Esophagus (tissue), 2 donors: ENCODE measurements around the gene TFRC. TPM values are rescaled to one million over a fixed set of nuclear protein-coding genes. Genes with fewer than 3 reads are reported as not detected.
"Not testable (repeated sequence)": the region's sequence is repeated elsewhere in the genome, so short reads cannot be mapped to it uniquely, and the experiment has no call there.

Experiments used
- H3K27ac ChIP-seq, 2 donors: one replicate each; pipeline ENCODE4 v1.5.1; 2013; ENCODE audit warnings: low read depth in 2 of 2, mild to moderate bottlenecking in 2 of 2, inconsistent platforms in 1 of 2, low read length in 1 of 2, moderate library complexity in 1 of 2
- H3K27me3 ChIP-seq, 2 donors: one replicate each; pipeline ENCODE4 v1.6.1; 2013; ENCODE audit warnings: low read length in 2 of 2, control low read depth in 1 of 2, mild to moderate bottlenecking in 1 of 2; ENCODE audit not compliant: insufficient read depth in 2 of 2, control insufficient read depth in 1 of 2
- H3K36me3 ChIP-seq, 2 donors: one replicate each; pipeline ENCODE4 v1.6.1; 2013; ENCODE audit warnings: low read length in 1 of 2; ENCODE audit not compliant: control insufficient read depth in 2 of 2, insufficient read depth in 2 of 2
- H3K4me1 ChIP-seq, 2 donors: one replicate each; pipeline ENCODE4 v1.6.1; 2013; ENCODE audit warnings: low read length in 1 of 2; ENCODE audit not compliant: control insufficient read depth in 2 of 2, insufficient read depth in 2 of 2
- H3K4me3 ChIP-seq, 2 donors: one replicate each; pipeline ENCODE4 v1.5.1; 2013; ENCODE audit warnings: low read length in 2 of 2, mild to moderate bottlenecking in 2 of 2, low read depth in 1 of 2, moderate library complexity in 1 of 2
- H3K9me3 ChIP-seq, 2 donors: one replicate each; pipeline ENCODE4 v1.6.1; 2013; ENCODE audit warnings: mild to moderate bottlenecking in 2 of 2, low read depth in 1 of 2, low read length in 1 of 2, moderate library complexity in 1 of 2; ENCODE audit not compliant: control insufficient read depth in 2 of 2, insufficient read depth in 1 of 2
- WGBS, 2 donors: extraction: QIAGEN DNeasy Blood & Tissue Kit; methylation state at CpG; one replicate each; pipeline ENCODE4 v1.1.7; 2013; 5-methylcytosine and 5-hydroxymethylcytosine counted together
- polyA plus RNA-seq, 2 donors: library from polyadenylated mRNA; stranded (reverse); fragments of 200-250 nt; gene quantifications; one replicate each; pipeline ENCODE4 v1.2.3, GENCODE V29; 2013
- donor health status: healthy with polysubstance abuse.
- donor health status: Bipolar disorder and iron deficiency.

TFRC gene
- polyA plus RNA-seq, 2 donors, result 20.8 to 32.5 TPM

- Histone ChIP-seq H3K36me3 (peaks cover 16 to 25% of the 10 kb centered on the region in 2 donors), H3K27ac (no peak overlapping the region), H3K4me1 (no peaks in the 10 kb centered on the region), H3K9me3 (no peaks in the 10 kb centered on the region), H3K4me3 (no peak overlapping the region), H3K27me3 (no peaks in the 10 kb centered on the region)
- 92 to 94% methylated on average over 6 of the region's 6 CpGs for WGBS, 2 donors
Measured at GRCh38 chr3:196051282-196052076, 30.4 kb downstream of the TFRC start.

- H3K9me3 ChIP-seq, result no peaks in the 10 kb centered on the region
- H3K4me3 ChIP-seq, result no peak overlapping the region
- 89 to 90% methylated on average over 3 of the region's 3 CpGs for WGBS, 2 donors
- H3K27me3 ChIP-seq, result no peaks in the 10 kb centered on the region
- peaks cover 13 to 19% of the 10 kb centered on the region in 2 donors for H3K36me3 ChIP-seq
- no peaks in the 10 kb centered on the region for H3K4me1 ChIP-seq
- H3K27ac ChIP-seq, result no peak overlapping the region
Measured at GRCh38 chr3:196050597-196050996, 31.3 kb downstream of the TFRC start.

GRCh38 chr3:196049653-196050052 lies 32.2 kb downstream of the TFRC start:
- no peak overlapping the region for H3K27ac ChIP-seq
- H3K27me3 ChIP-seq, result no peaks in the 10 kb centered on the region
- H3K36me3 ChIP-seq, result peaks cover 6 to 12% of the 10 kb centered on the region in 2 donors
- H3K9me3 ChIP-seq, result peaks cover 0 to 2% of the 10 kb centered on the region in 2 donors
- no peaks in the 10 kb centered on the region for H3K4me1 ChIP-seq
- H3K4me3 ChIP-seq, result no peak overlapping the region
- WGBS, 2 donors, result 71 to 79% methylated on average over 11 of the region's 11 CpGs

GRCh38 chr3:196048922-196049598 lies 32.8 kb downstream of the TFRC start:
- H3K36me3 ChIP-seq, result peaks cover 4 to 11% of the 10 kb centered on the region in 2 donors
- H3K9me3 ChIP-seq, result peaks cover 0 to 2% of the 10 kb centered on the region in 2 donors
- H3K27ac ChIP-seq, result no peak overlapping the region
- H3K27me3 ChIP-seq, result no peaks in the 10 kb centered on the region
- WGBS, 2 donors, result 87 to 88% methylated on average over 9 of the region's 9 CpGs
- H3K4me3 ChIP-seq, result no peak overlapping the region
- no peaks in the 10 kb centered on the region for H3K4me1 ChIP-seq

- Histone ChIP-seq H3K4me3 (no peak overlapping the region), H3K27me3 (no peaks in the 10 kb centered on the region), H3K4me1 (no peaks in the 10 kb centered on the region), H3K27ac (no peak overlapping the region), H3K9me3 (peaks cover 0 to 2% of the 10 kb centered on the region in 2 donors), H3K36me3 (peaks cover 4 to 11% of the 10 kb centered on the region in 2 donors)
- 80 to 86% methylated on average over 11 of the region's 11 CpGs for WGBS, 2 donors
Measured at GRCh38 chr3:196047391-196048030, 34.4 kb downstream of the TFRC start.

- WGBS, 2 donors, result 97% methylated on average over 27 of the region's 27 CpGs
- Histone ChIP-seq H3K9me3 (peaks cover 0 to 2% of the 10 kb centered on the region in 2 donors), H3K36me3 (peaks cover 0 to 5% of the 10 kb centered on the region in 2 donors), H3K4me1 (no peaks in the 10 kb centered on the region), H3K4me3 (no peak overlapping the region), H3K27ac (no peak overlapping the region), H3K27me3 (no peaks in the 10 kb centered on the region)
Measured at GRCh38 chr3:196044513-196044912, 37.4 kb downstream of the TFRC start.

- Histone ChIP-seq H3K4me3 (no peak overlapping the region), H3K4me1 (no peaks in the 10 kb centered on the region), H3K9me3 (peaks cover 0 to 2% of the 10 kb centered on the region in 2 donors), H3K27me3 (no peaks in the 10 kb centered on the region), H3K27ac (no peak overlapping the region), H3K36me3 (peaks cover 0 to 3% of the 10 kb centered on the region in 2 donors)
- WGBS, 2 donors, result 90 to 93% methylated on average over 6 of the region's 6 CpGs
Measured at GRCh38 chr3:196042673-196043072, 39.2 kb downstream of the TFRC start.

- Histone ChIP-seq H3K27ac (no peak overlapping the region), H3K27me3 (no peaks in the 10 kb centered on the region), H3K4me1 (no peaks in the 10 kb centered on the region), H3K4me3 (no peak overlapping the region), H3K36me3 (no peaks in the 10 kb centered on the region), H3K9me3 (no peaks in the 10 kb centered on the region)
- 89 to 97% methylated on average over 2 of the region's 2 CpGs for WGBS, 2 donors
Measured at GRCh38 chr3:196039359-196039758, 42.5 kb downstream of the TFRC start.

- not testable (repeated sequence) for H3K4me1 ChIP-seq, H3K36me3 ChIP-seq, H3K27me3 ChIP-seq, H3K4me3 ChIP-seq, H3K9me3 ChIP-seq, H3K27ac ChIP-seq
- 50 to 54% methylated on average over 10 of the region's 10 CpGs for WGBS, 2 donors
Measured at GRCh38 chr3:196026059-196026458, 55.8 kb downstream of the TFRC start.
